Activated CD4-positive, alpha-beta T cell treated with anti-CD3 and anti-CD28 coated beads, Interleukin-2, Interleukin-4, amounts not matched to agents 100 ng/mL and 50 ng/mL, durations not matched to agents 16 hours and 8 hours (primary cell): ENCODE measurements around the gene AKAP6.

Experiments used
- DNase-seq: peaks from one replicate; pipeline ENCODE4 v3.0.0-alpha.2; 2020; ENCODE audit warnings: low spot score

Gene AKAP6

DNA sequence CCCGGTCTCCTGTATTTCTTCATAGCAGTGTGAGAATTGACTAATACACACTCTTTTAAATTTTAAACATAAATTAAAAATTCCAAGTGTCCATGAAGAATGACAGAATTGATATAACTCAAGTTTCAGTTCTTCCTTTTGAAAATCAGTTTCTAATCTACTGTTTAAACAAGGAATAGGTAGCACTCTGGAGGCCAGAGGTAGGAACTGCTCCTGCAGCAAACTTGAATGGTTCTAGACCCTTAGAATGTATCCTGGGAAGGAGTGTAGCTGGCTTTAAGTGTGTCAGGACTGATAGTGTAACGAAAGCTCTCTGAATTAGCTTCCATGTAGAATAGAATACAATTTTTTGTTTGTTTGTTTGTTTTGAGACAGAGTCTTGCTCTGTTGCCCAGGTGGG, 76.8 kb downstream of the AKAP6 start:
- no peak for DNase-seq

- no peak for DNase-seq
These were observed 78.0 kb downstream of the AKAP6 start for GRCh38 chr14:32407130-32407529.

GRCh38 chr14:32408018-32408417, 78.9 kb downstream of the AKAP6 start:
- no peak for DNase-seq

GRCh38 chr14:32412103-32412502, 83.0 kb downstream of the AKAP6 start:
- DNase-seq, result no peak

GRCh38 chr14:32412532-32412931, 83.4 kb downstream of the AKAP6 start:
- DNase-seq, result no peak

DNA sequence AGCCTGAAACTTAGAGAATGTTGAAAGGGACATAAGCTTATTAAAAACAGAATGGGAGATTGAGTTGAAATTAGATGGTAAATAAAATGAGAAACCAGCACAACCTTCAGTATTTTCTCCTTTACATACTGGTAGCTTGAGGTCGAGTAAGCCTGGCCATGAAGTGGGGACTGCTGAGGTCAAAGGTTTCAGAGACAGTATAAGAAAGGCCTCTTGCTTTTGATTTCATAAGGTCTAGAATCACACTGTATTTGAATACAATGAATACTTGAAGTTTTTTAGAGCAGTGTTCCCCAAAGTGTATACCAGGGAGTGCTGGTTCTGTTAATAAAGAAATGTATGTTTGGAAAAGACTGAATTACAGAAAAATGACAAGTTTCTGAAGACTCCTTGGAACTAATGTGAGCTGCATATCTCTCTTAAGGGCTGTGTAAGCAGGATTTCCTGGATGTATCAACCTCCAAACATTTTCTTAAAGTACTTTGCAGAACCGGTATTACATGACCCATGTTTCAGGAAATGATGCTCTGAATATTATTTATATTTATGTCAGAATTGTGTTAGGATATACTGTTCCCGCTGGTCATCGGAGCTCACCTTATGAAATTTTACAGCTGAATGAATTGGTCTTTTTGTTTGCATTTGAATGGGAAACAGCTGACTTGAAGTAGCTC, 85.0 kb downstream of the AKAP6 start:
- no peak for DNase-seq

GRCh38 chr14:32414808-32415255, 85.7 kb downstream of the AKAP6 start:
- no peak for DNase-seq

GRCh38 chr14:32417956-32418552, 89.0 kb downstream of the AKAP6 start:
- no peak for DNase-seq

GRCh38 chr14:32419429-32419828, 90.3 kb downstream of the AKAP6 start:
- no peak for DNase-seq

DNA sequence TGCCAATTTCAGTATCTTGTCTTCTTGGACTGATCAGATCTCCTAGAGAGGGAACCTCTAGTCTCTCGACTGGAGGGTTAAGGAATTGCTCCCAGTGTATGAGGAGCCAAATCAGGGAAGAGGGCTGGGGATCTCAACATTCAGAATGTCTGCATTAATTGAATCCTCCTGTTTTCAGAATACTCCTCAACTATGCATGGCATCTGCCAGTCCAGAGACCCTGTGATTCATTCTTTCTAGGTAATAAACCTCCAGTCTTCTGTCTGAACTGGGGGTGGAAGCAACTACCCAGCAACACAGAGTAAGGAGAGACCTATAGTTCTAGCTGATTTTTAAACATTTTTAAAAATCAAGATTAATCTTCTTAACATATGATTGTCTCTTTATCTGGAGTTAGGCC, 92.7 kb downstream of the AKAP6 start:
- DNase-seq, result no peak

DNA sequence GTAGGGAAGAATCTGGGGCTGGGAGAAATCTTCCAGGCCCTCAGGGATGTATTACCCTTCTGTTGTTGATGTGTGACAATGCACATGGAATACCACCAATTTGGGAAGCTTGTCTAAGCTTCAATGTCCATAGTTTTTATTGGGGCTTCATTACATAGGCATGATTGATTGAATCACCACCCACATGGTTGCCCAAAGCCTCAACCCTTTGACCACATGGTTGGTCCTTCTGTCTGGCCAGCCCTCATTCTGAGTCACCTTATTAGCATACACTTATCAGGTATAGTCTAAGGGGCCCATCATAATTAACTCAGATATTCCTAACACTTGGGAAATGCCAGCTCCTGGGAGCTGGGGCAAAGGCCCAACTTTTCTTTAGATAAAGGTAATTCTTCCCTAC, 93.3 kb downstream of the AKAP6 start:
- DNase-seq, result no peak

- DNase-seq, result no peak
These were observed 96.9 kb downstream of the AKAP6 start for GRCh38 chr14:32426028-32426427.

DNA sequence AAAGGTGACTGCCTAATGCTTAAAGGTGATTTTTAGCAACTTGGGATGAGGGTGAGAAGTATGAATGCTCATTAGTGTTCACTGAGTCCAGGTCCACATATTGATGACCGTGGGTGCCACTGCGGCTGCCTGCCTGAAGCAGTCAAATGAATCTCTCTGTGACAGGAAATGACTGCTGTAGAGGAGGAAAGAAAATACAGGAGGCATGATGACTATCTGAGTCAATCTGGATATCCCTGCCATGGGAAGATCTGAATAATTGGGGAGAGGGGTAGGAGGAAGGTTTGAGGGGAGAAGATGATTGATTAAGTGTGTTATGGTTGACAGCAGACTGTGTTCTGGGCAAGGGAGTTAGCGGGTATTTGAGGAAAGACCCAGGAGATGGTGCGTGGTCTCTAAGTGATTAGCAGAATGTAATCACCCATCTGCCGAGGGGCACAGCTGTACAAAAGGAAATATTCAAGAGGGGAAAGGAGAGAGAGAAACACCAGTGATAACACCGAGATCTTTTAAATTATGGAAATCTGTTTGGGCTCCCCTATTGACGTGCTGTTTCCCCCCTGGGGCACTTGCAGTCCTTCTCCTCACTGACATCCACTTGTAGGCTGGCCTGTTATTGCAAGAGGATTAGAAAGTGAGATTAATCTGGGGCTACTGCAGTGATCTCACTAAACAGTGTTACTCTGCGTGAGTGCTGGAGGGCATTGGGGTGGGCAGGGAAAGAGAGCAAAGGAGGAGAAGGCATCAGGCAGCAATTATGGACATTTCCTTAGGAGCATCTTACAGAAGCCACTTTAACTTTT, 97.7 kb downstream of the AKAP6 start:
- no peak for DNase-seq

- DNase-seq, result no peak
These were observed 98.8 kb downstream of the AKAP6 start for GRCh38 chr14:32427726-32428528.

DNA sequence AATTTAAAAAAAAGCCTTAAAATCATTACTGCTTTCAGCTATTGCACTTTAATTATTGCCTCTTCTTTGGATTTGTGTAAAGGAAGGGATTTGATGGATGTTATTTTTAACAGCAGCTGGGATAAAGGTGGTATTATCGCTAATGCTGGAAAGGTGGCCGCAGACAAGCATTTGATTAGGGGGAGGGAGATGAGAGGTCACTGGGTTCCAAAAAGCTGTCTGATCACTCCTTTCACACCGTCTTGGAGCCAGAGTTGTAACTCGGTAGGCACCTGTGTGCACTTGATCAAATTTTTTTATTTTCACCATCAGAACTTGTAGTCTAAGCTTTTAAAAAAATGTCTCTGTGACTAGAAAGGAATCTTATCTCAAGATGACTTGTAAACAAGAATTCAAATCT, 99.8 kb downstream of the AKAP6 start:
- DNase-seq, result no peak

DNA sequence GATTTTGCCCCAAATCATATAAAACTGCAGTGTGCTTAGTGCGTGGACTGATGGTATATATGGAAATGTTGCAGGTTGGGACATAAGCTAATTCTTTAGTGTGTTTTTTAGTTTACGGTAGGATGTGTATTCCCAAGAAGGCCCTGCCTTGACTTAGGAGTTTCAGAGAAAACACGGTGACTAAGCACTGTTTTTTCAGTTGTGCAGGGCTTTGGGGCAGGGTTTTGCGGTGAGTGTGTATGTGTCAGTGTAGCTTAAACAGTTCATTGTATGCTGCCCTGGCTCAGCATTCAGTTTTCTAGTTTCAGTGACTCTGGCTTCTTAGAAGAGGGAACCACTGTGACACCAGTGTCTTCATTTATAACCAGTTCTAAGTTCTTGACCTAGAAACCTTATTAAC, 101.2 kb downstream of the AKAP6 start:
- no peak for DNase-seq

- no peak for DNase-seq
These were observed 103.9 kb downstream of the AKAP6 start for GRCh38 chr14:32432813-32433538.

DNA sequence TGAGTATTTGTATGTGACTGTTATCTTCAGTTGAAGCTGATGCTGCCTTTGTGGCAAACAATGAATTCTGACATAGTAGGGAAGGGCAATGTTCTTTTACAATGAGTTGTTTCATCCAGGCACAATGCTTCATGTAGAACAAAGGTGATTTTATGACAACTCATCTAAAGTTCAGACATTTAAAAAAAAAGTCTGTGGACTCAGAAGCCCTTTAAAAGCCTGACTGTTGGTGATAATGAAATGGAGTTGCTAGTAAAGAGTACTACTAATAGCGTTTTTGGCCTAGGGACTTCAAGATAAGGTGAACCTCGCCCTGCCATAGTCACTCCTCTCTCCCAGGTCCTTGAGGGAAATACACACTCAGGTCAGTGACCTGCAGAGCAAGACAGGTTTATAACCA, 105.1 kb downstream of the AKAP6 start:
- DNase-seq, result no peak

DNA sequence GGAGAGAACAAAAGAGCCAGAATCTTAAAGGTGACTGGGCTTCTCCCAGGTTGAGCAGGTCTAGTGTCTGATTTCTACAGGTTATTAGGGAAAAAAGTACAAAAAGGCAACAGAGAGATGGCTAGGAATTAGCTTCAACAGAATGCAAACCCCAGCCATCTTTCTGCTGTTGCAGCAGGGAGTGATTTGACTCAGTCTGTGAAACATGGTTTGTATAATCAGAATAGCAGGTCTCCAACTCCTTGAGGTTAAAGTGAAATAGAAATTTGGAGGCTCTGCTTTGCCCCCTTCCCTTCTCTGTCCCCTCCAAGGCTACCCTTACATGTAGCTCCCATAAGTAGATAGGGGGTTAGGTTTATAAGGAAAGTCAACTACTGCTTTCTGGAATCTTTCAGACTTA, 105.8 kb downstream of the AKAP6 start:
- DNase-seq, result no peak

DNA sequence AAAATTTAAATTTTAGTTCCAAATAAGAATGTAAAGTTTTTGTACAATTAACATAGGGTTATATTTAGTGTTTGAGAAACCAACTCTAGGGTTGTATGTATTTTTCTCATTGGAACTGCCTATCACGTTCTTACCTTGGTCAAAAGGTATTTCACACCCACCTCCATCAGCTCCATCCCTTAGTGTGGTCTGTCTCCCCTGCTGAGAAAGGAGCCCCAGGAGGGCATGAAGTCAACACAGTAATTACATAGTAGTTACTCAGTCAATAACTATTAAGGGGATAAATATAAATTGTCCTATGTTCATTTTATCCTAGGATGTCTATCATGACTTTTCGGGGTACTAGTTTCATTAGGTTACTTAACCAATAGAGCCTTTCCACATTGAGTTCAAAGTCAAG, 106.3 kb downstream of the AKAP6 start:
- no peak for DNase-seq

- DNase-seq, result no peak
These were observed 107.9 kb downstream of the AKAP6 start for GRCh38 chr14:32436993-32437392.

DNA sequence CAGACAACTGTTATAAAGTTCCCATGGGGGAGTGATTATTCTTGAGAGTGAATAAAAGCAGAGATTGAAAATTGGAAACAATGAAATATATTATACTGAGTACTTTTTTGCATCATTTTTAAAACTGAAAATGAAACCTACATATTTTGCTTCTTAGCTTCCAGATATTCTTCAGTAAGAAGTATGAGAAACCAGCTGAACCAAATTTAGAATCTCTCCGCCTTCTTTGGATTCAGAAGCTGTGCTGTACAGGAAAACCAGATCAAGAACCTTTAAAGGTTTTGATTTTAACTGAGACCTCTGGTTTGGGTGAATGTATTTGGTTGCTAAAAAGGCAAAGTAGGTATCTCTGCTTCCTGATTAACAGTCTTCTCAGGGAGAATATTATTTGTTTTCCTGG, 109.4 kb downstream of the AKAP6 start:
- DNase-seq, result no peak
